OCI-LY3 (cell line): ENCODE results near the gene OBSL1.

ENCODE experiments used
- CTCF ChIP-seq: fragments of 200-600, 300-600 bp; sonication (generic); IDR thresholded peaks from 2 replicates; pipeline ENCODE4 v1.5.1; 2014; ENCODE audit warnings: antibody characterized with exemption, low read length, low read depth
- EZH2phosphoT487 ChIP-seq: fragments of 200-600 bp; shearing (Covaris generic); IDR thresholded peaks from 2 replicates; pipeline ENCODE4 v1.6.1; 2018; ENCODE audit warnings: antibody characterized with exemption, mixed run types, low read depth

GRCh38 chr2:219533930-219534661 lies 37.2 kb downstream of the OBSL1 start:
- TF ChIP-seq CTCF (no peak), EZH2phosphoT487 (no peak)
